ENCODE measurements around the gene PRKCE.

The PRKCE gene

GRCh38 chr2:46024146-46024779 is 372.8 kb downstream of the PRKCE start:
- TF ChIP-seq CTCF (IDR thresholded peaks at IDR 0.05; ENCODE audit: extremely low read depth, missing control alignments): no peak
- DNase-seq (ENCODE audit: low spot score): no peak

- TF ChIP-seq CTCF (IDR thresholded peaks at IDR 0.05; ENCODE audit: extremely low read depth, missing control alignments): no peak
- no peak for DNase-seq (ENCODE audit: low spot score)
Observed at GRCh38 chr2:46025081-46025480, 373.6 kb downstream of the PRKCE start.

- no peak for TF ChIP-seq CTCF (IDR thresholded peaks at IDR 0.05; ENCODE audit: extremely low read depth, missing control alignments)
- DNase-seq (ENCODE audit: low spot score): no peak
Observed at GRCh38 chr2:46025676-46026075, 374.2 kb downstream of the PRKCE start.

GRCh38 chr2:46026431-46026830 is 375.0 kb downstream of the PRKCE start:
- DNase-seq (ENCODE audit: low spot score): no peak
- TF ChIP-seq CTCF (IDR thresholded peaks at IDR 0.05; ENCODE audit: extremely low read depth, missing control alignments): no peak

GRCh38 chr2:46029332-46029811 is 377.9 kb downstream of the PRKCE start:
- TF ChIP-seq CTCF (IDR thresholded peaks at IDR 0.05; ENCODE audit: extremely low read depth, missing control alignments): no peak
- DNase-seq (ENCODE audit: low spot score): no peak

- DNase-seq (ENCODE audit: low spot score): no peak
- TF ChIP-seq CTCF (IDR thresholded peaks at IDR 0.05; ENCODE audit: extremely low read depth, missing control alignments): no peak
Observed at GRCh38 chr2:46030330-46030729, 378.9 kb downstream of the PRKCE start.

- DNase-seq (ENCODE audit: low spot score): no peak
- TF ChIP-seq CTCF (IDR thresholded peaks at IDR 0.05; ENCODE audit: extremely low read depth, missing control alignments): no peak
Observed at GRCh38 chr2:46032161-46032813, 380.8 kb downstream of the PRKCE start.

Data from GM20000 (cell line).